Measurements from ENCODE around the gene UBL5.

- no peak for TF ChIP-seq POLR2A (IDR thresholded peaks at IDR 0.05)
- TF ChIP-seq, protein P1, sequence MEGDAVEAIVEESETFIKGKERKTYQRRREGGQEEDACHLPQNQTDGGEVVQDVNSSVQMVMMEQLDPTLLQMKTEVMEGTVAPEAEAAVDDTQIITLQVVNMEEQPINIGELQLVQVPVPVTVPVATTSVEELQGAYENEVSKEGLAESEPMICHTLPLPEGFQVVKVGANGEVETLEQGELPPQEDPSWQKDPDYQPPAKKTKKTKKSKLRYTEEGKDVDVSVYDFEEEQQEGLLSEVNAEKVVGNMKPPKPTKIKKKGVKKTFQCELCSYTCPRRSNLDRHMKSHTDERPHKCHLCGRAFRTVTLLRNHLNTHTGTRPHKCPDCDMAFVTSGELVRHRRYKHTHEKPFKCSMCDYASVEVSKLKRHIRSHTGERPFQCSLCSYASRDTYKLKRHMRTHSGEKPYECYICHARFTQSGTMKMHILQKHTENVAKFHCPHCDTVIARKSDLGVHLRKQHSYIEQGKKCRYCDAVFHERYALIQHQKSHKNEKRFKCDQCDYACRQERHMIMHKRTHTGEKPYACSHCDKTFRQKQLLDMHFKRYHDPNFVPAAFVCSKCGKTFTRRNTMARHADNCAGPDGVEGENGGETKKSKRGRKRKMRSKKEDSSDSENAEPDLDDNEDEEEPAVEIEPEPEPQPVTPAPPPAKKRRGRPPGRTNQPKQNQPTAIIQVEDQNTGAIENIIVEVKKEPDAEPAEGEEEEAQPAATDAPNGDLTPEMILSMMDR (IDR thresholded peaks at IDR 0.05) = no peak
Measured at GRCh38 chr19:9801976-9802375, 25.7 kb upstream of the UBL5 start.
